GM12878 (cell line): ENCODE data around the gene TMEM52.

Experiments
- CHD1 ChIP-seq: IDR thresholded peaks from 2 replicates; pipeline ENCODE4 v1.6.1; 2012; ENCODE audit warnings: low read depth, low read length, improper control_type of control experiment
- CREB1 ChIP-seq: IDR thresholded peaks from 2 replicates; pipeline ENCODE4 v1.6.1; 2012; ENCODE audit warnings: low read depth, mild to moderate bottlenecking, inconsistent platforms
- CTCF ChIP-seq, 3 experiments: IDR thresholded peaks in 2 of 3; conservative IDR thresholded peaks in 1 of 3; 2 replicates each; pipeline ENCODE4 v1.5.1; 2011; ENCODE audit warnings: low read depth in 3 of 3, low read length in 3 of 3, mild to moderate bottlenecking in 3 of 3, control low read depth in 2 of 3, moderate library complexity in 2 of 3, inconsistent platforms in 1 of 3, mixed read lengths in 1 of 3; ENCODE audit not compliant: control insufficient read depth in 2 of 3, insufficient read depth in 1 of 3; ENCODE audit errors: extremely low read depth in 1 of 3
- GABPA ChIP-seq: IDR thresholded peaks from 2 replicates; pipeline ENCODE4 v1.6.1; 2014; ENCODE audit warnings: antibody characterized with exemption, low read depth, mild to moderate bottlenecking, inconsistent platforms
- GATAD2B ChIP-seq: fragments of 450-650 bp; conservative IDR thresholded peaks from 2 replicates; pipeline ENCODE4 v1.6.1; 2017; ENCODE audit warnings: low read depth, mild to moderate bottlenecking, moderate library complexity
- JUND ChIP-seq: IDR thresholded peaks from 2 replicates; pipeline ENCODE4 v1.6.1; 2012; ENCODE audit warnings: low read depth, mild to moderate bottlenecking, low read length, improper control_type of control experiment, moderate library complexity
- NRF1 ChIP-seq: conservative IDR thresholded peaks from 2 replicates; pipeline ENCODE4 v1.6.1; 2011; ENCODE audit warnings: mild to moderate bottlenecking, low read depth, low read length, improper control_type of control experiment
- POLR2A ChIP-seq: IDR thresholded peaks from 2 replicates; pipeline ENCODE4 v1.6.1; 2011; ENCODE audit warnings: low read depth, mild to moderate bottlenecking, low read length
- USF1 ChIP-seq: IDR thresholded peaks from 2 replicates; pipeline ENCODE4 v1.6.1; 2011; ENCODE audit warnings: borderline replicate concordance, low read depth, mild to moderate bottlenecking, moderate library complexity, mixed read lengths, low read length; ENCODE audit not compliant: insufficient read depth; ENCODE audit errors: extremely low read length
- ZNF274 ChIP-seq: IDR thresholded peaks from one replicate; pipeline ENCODE4 v1.8.0; 2011; ENCODE audit not compliant: insufficient read length, insufficient read depth

GRCh38 chr1:1903224-1903623, 15.9 kb downstream of the TMEM52 start:
- TF ChIP-seq CTCF (IDR thresholded peaks at IDR 0.05 in 2 of 3, conservative IDR thresholded peaks at IDR 0.05 in 1 of 3; ENCODE audit: control insufficient read depth in 2 of 3, extremely low read depth in 1 of 3, insufficient read depth in 1 of 3, low read depth in 3 of 3, low read length in 3 of 3): no peak
- no peak for TF ChIP-seq CHD1
- TF ChIP-seq JUND: no peak
- TF ChIP-seq NRF1: no peak
- TF ChIP-seq GABPA: no peak
- TF ChIP-seq CREB1: no peak
- no peak for TF ChIP-seq GATAD2B
- TF ChIP-seq POLR2A: no peak
- no peak for TF ChIP-seq USF1
- no peak for TF ChIP-seq ZNF274
